ENCODE results near the gene DTWD2.

DTWD2 gene

DNA sequence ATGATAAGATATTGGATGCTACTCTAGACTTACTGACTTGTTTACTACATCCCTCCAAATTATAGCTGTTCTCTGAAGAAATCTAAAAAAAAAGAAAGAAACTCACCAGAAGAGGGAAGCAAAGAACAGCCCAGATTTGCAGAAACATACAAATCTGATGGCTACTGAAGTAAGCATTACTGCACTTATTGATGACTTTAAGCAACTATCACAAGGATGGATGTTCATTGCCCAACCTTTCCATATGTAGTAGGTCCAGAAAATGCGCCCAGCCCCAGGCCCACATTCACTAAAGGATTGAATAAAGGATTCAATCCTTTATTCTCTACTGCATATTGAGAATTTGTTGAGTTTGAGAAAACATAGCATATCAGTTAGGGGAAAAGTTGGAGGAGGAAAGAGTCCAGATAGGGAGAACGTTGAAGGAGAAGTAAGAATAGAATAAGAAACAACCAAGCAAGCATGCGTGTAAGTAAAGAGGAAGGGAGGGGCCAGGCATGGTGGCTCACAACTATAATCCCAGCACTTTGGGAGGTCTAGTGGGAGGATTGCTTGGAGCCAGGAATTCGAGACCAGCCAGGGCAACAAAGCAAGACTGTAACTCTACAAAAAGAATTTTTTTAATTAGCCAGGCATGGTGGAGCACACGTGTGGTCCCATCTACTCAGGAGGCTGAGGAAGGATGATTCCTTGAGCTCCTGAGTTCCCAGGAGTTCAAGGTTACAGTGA is 33.8 kb upstream of the DTWD2 start:
- Histone ChIP-seq H3K79me2 (ENCODE audit: control insufficient read depth, low read length) (no peaks in the 10 kb centered on the region), H3K4me1 (ENCODE audit: control insufficient read depth, low read length) (peaks cover 83% of the 10 kb centered on the region), H3F3A (ENCODE audit: control insufficient read depth, insufficient read depth) (peaks cover 7% of the 10 kb centered on the region), H3K36me3 (ENCODE audit: control insufficient read depth, low read length) (no peaks in the 10 kb centered on the region), H3K4me2 (ENCODE audit: low read length) (peak overlapping the region; percentile 42), H3K27ac (ENCODE audit: low read depth, low read length) (peak overlapping the region; percentile 58), H3K9me2 (replicated peaks; ENCODE audit: control insufficient read depth, low read length) (no peaks in the 10 kb centered on the region), H3K4me3 (ENCODE audit: low read length) (peak overlapping the region; percentile 13; the same call in 1 of the 2 replicates), H3K27me3 (ENCODE audit: control insufficient read depth, low read length) (no peaks in the 10 kb centered on the region), H4K20me1 (ENCODE audit: control insufficient read depth, insufficient read depth, low read depth, low read length) (no peaks in the 10 kb centered on the region), H3K9me3 (ENCODE audit: control insufficient read depth, insufficient read depth, low read length) (no peaks in the 10 kb centered on the region)
- TF ChIP-seq, protein P1, sequence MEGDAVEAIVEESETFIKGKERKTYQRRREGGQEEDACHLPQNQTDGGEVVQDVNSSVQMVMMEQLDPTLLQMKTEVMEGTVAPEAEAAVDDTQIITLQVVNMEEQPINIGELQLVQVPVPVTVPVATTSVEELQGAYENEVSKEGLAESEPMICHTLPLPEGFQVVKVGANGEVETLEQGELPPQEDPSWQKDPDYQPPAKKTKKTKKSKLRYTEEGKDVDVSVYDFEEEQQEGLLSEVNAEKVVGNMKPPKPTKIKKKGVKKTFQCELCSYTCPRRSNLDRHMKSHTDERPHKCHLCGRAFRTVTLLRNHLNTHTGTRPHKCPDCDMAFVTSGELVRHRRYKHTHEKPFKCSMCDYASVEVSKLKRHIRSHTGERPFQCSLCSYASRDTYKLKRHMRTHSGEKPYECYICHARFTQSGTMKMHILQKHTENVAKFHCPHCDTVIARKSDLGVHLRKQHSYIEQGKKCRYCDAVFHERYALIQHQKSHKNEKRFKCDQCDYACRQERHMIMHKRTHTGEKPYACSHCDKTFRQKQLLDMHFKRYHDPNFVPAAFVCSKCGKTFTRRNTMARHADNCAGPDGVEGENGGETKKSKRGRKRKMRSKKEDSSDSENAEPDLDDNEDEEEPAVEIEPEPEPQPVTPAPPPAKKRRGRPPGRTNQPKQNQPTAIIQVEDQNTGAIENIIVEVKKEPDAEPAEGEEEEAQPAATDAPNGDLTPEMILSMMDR (IDR thresholded peaks at IDR 0.05; ENCODE audit: low read depth, low read length, poor library complexity, severe bottlenecking) = peak; percentile 69
- TF ChIP-seq EZH2phosphoT487 (IDR thresholded peaks at IDR 0.05; ENCODE audit: borderline replicate concordance, low read length) = no peak

DNA sequence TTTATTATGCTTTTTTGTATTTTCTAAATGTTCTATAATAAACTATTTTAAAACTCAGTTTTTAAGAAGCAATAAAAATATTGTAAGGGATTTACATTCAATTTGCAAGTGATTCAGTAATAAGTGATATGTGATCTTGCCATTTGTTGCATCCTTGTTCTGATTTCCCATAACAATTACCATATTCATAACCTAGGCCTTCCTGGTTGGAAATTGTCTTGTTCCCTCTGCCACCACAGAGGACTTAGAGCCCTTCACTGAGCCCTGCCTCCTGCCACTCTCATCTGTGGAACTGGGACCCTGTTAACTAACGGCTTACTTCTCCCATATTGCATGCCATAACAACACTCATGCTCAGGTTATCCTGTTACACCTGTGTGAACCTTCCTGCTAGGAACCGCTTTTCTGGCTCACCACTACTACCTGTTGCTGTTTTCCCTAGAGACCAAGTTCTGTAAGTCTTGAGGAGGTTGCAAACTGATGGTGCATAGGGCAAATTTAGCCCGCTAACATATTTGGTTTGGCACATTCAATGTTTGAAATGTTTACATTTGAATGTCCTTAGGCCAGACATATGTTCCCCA is 32.9 kb upstream of the DTWD2 start:
- TF ChIP-seq, protein P1 (IDR thresholded peaks at IDR 0.05; ENCODE audit: low read depth, low read length, poor library complexity, severe bottlenecking) = no peak
- no peak for TF ChIP-seq EZH2phosphoT487 (IDR thresholded peaks at IDR 0.05; ENCODE audit: borderline replicate concordance, low read length)
- H3K9me2 ChIP-seq (replicated peaks; ENCODE audit: control insufficient read depth, low read length) = no peaks in the 10 kb centered on the region
- peak overlapping the region; percentile 58 for H3K27ac ChIP-seq (ENCODE audit: low read depth, low read length)
- H3K4me3 ChIP-seq (ENCODE audit: low read length) = no peak overlapping the region
- peaks cover 12% of the 10 kb centered on the region for H3F3A ChIP-seq (ENCODE audit: control insufficient read depth, insufficient read depth)
- H3K9me3 ChIP-seq (ENCODE audit: control insufficient read depth, insufficient read depth, low read length) = no peaks in the 10 kb centered on the region
- peak overlapping the region; percentile 42; the same call in 1 of the 2 replicates for H3K4me2 ChIP-seq (ENCODE audit: low read length)
- no peaks in the 10 kb centered on the region for H3K36me3 ChIP-seq (ENCODE audit: control insufficient read depth, low read length)
- peaks cover 84% of the 10 kb centered on the region for H3K4me1 ChIP-seq (ENCODE audit: control insufficient read depth, low read length)
- no peaks in the 10 kb centered on the region for H3K79me2 ChIP-seq (ENCODE audit: control insufficient read depth, low read length)
- no peaks in the 10 kb centered on the region for H4K20me1 ChIP-seq (ENCODE audit: control insufficient read depth, insufficient read depth, low read depth, low read length)
- H3K27me3 ChIP-seq (ENCODE audit: control insufficient read depth, low read length) = no peaks in the 10 kb centered on the region

DNA sequence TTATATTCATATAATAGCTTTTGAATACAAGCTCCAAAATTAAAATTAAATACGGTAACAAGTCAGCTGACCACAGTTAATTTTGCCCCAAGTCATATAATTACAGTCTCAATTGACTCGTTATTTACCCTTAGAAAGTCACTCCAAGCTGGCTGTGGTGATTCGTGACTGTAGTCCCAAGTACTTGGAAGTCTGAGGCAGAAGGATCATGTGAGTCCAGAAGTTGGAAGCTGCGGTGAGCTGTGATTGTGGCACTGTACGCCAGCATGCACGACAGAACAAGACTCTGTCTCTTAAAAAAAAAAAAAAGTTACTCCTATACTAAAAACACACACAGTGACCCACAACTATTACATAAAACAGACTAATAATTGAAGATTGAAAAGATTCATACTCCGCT is 31.6 kb upstream of the DTWD2 start:
- Histone ChIP-seq H3K9me3 (ENCODE audit: control insufficient read depth, insufficient read depth, low read length) (no peaks in the 10 kb centered on the region), H3K27me3 (ENCODE audit: control insufficient read depth, low read length) (no peaks in the 10 kb centered on the region), H3K36me3 (ENCODE audit: control insufficient read depth, low read length) (no peaks in the 10 kb centered on the region), H3K4me1 (ENCODE audit: control insufficient read depth, low read length) (peaks cover 92% of the 10 kb centered on the region), H3F3A (ENCODE audit: control insufficient read depth, insufficient read depth) (peaks cover 19% of the 10 kb centered on the region), H4K20me1 (ENCODE audit: control insufficient read depth, insufficient read depth, low read depth, low read length) (no peaks in the 10 kb centered on the region), H3K79me2 (ENCODE audit: control insufficient read depth, low read length) (no peaks in the 10 kb centered on the region), H3K4me2 (ENCODE audit: low read length) (peak overlapping the region; percentile 63), H3K4me3 (ENCODE audit: low read length) (peak overlapping the region; percentile 48), H3K9me2 (replicated peaks; ENCODE audit: control insufficient read depth, low read length) (no peaks in the 10 kb centered on the region), H3K27ac (ENCODE audit: low read depth, low read length) (peak overlapping the region; percentile 59)
- TF ChIP-seq, protein P1 (IDR thresholded peaks at IDR 0.05; ENCODE audit: low read depth, low read length, poor library complexity, severe bottlenecking) = no peak
- no peak for TF ChIP-seq EZH2phosphoT487 (IDR thresholded peaks at IDR 0.05; ENCODE audit: borderline replicate concordance, low read length)

Measured in DOHH2 (cell line).